ENCODE results near the gene TNIK.
"Not testable (repeated sequence)": the region's sequence is repeated elsewhere in the genome, so short reads cannot be mapped to it uniquely, and the experiment has no call there.

The TNIK gene

DNA sequence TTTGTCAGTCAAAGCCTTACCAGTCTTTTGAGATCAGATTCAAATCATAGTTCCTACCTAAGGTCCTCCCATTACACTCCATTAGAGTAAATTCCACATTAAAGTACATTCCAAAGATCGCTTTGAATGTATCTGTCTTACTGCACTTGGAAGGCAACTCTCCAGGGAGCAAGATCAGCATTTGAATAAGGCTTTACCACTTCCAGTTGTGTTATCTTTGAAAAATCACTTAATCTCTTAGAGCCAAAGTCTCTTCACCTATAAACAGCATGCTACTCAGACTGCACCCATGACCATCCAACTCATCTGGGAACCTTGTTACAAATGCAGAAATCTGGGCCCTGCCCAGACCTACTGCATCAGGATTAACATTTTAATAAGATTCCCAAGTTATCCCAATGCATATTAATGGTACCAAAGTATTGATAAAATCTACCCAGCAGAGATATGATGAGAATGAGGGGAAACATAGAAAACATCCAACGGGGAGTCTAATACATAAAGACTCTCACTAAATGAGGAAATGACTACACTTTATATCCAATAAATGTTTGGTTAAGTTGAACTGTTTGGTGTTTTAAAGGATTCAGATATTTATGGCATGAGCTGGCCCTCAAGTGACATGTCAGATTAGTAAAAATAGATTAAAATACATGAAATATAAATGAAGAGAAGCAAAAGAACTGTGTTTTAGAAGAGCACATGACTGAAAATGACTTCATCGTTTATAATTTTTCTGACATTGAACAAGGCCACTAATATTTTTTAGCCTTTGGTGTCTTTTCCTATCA lies 75.9 kb downstream of the TNIK start:
- Histone ChIP-seq H3K27ac (ENCODE audit: low read length) (no peak overlapping the region), H3K27me3 (ENCODE audit: low read depth, low read length) (no peaks in the 10 kb centered on the region), H4K20me1 (ENCODE audit: insufficient read depth, low read length) (peaks cover 39% of the 10 kb centered on the region; the same call in 1 of the 2 replicates), H2AFZ (ENCODE audit: low read depth, low read length) (no peak overlapping the region), H3K4me3 (ENCODE audit: low read length) (no peak overlapping the region), H3K9me3 (ENCODE audit: insufficient read depth, low read length) (no peaks in the 10 kb centered on the region), H3K9ac (ENCODE audit: low read length) (no peak overlapping the region), H3K79me2 (ENCODE audit: low read length) (peaks cover 67% of the 10 kb centered on the region), H3K36me3 (replicated peaks; ENCODE audit: low read depth, low read length) (no peaks in the 10 kb centered on the region), H3K4me1 (ENCODE audit: low read length) (peaks cover 26% of the 10 kb centered on the region), H3K4me2 (ENCODE audit: low read length) (no peak overlapping the region)
- TF ChIP-seq, protein P1, sequence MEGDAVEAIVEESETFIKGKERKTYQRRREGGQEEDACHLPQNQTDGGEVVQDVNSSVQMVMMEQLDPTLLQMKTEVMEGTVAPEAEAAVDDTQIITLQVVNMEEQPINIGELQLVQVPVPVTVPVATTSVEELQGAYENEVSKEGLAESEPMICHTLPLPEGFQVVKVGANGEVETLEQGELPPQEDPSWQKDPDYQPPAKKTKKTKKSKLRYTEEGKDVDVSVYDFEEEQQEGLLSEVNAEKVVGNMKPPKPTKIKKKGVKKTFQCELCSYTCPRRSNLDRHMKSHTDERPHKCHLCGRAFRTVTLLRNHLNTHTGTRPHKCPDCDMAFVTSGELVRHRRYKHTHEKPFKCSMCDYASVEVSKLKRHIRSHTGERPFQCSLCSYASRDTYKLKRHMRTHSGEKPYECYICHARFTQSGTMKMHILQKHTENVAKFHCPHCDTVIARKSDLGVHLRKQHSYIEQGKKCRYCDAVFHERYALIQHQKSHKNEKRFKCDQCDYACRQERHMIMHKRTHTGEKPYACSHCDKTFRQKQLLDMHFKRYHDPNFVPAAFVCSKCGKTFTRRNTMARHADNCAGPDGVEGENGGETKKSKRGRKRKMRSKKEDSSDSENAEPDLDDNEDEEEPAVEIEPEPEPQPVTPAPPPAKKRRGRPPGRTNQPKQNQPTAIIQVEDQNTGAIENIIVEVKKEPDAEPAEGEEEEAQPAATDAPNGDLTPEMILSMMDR (IDR thresholded peaks at IDR 0.05; ENCODE audit: low read depth, low read length), result no peak
- TF ChIP-seq EZH2phosphoT487 (IDR thresholded peaks at IDR 0.05; ENCODE audit: low read depth), result no peak

DNA sequence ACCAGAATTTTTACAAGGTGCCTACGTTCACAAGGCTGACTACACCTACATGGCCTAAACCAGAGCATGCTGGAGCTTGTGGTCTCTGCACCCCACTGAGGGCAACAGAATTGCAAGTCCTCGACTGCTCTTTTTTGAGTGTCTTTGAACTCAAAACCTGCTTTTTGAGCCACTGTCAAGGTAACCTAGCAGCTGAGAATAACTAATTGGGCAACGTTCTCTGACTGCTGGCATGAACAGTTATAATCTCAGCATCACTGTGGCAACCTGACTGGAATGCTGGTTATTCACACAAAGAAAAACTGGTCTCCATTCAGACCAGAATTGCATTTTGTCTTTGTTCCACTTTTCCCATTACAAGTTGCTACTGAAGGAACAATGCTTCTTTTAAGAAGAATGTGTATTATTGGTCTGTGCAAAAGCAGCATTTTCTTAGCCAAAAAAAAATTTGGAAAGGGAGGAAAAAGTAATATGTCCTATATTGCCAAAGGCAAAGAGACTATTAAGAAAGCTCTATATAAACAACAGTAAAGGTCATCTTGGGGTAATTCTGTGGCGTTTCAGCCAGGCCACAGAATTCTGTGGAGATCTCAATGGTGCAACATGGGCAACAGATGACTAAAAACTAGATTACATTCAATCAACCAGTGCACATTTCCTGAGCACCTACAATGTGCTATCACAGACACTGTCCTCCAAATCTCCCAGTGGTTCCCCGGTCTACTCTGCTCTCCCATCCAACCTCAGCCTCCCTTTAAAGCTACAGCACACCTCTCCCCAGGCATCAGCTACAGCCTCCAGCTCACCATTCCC lies 76.8 kb downstream of the TNIK start:
- no peaks in the 10 kb centered on the region for H3K9me3 ChIP-seq (ENCODE audit: insufficient read depth, low read length)
- peaks cover 65% of the 10 kb centered on the region for H3K79me2 ChIP-seq (ENCODE audit: low read length)
- H2AFZ ChIP-seq (ENCODE audit: low read depth, low read length), result no peak overlapping the region
- no peak overlapping the region for H3K27ac ChIP-seq (ENCODE audit: low read length)
- no peaks in the 10 kb centered on the region for H3K36me3 ChIP-seq (replicated peaks; ENCODE audit: low read depth, low read length)
- no peak overlapping the region for H3K4me3 ChIP-seq (ENCODE audit: low read length)
- peaks cover 35% of the 10 kb centered on the region; the same call in 1 of the 2 replicates for H4K20me1 ChIP-seq (ENCODE audit: insufficient read depth, low read length)
- H3K4me2 ChIP-seq (ENCODE audit: low read length), result no peak overlapping the region
- H3K4me1 ChIP-seq (ENCODE audit: low read length), result peaks cover 24% of the 10 kb centered on the region
- no peak overlapping the region for H3K9ac ChIP-seq (ENCODE audit: low read length)
- no peak for TF ChIP-seq EZH2phosphoT487 (IDR thresholded peaks at IDR 0.05; ENCODE audit: low read depth)
- TF ChIP-seq, protein P1 (IDR thresholded peaks at IDR 0.05; ENCODE audit: low read depth, low read length), result no peak
- H3K27me3 ChIP-seq (ENCODE audit: low read depth, low read length), result no peaks in the 10 kb centered on the region

DNA sequence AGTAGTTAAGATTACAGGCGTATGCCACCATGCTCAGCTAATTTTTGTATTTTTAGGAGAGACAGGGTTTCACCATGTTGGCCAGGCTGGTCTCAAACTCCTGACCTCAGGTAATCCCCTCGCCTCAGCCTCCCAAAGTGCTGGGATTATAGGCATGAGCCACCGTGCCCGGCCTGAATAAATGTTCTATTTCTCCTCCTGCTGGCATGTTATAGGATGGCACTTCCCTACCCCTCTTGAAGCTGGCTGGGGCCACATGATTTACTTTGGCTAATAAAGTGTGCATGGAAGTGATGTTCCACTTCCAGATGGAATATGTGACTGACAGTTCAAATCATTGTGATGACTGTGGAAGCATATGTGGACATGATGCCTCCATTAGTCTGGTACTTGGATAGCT lies 77.9 kb downstream of the TNIK start:
- Histone ChIP-seq H3K4me1 (ENCODE audit: low read length) (peaks cover 18% of the 10 kb centered on the region), H4K20me1 (ENCODE audit: insufficient read depth, low read length) (peaks cover 32% of the 10 kb centered on the region; the same call in 1 of the 2 replicates), H3K79me2 (ENCODE audit: low read length) (peaks cover 66% of the 10 kb centered on the region)
- H3K27me3 ChIP-seq (ENCODE audit: low read depth, low read length); H3K36me3 ChIP-seq (replicated peaks; ENCODE audit: low read depth, low read length); H2AFZ ChIP-seq (ENCODE audit: low read depth, low read length); H3K27ac ChIP-seq (ENCODE audit: low read length); H3K4me2 ChIP-seq (ENCODE audit: low read length); H3K9me3 ChIP-seq (ENCODE audit: insufficient read depth, low read length); H3K4me3 ChIP-seq (ENCODE audit: low read length); H3K9ac ChIP-seq (ENCODE audit: low read length): not testable (repeated sequence)

DNA sequence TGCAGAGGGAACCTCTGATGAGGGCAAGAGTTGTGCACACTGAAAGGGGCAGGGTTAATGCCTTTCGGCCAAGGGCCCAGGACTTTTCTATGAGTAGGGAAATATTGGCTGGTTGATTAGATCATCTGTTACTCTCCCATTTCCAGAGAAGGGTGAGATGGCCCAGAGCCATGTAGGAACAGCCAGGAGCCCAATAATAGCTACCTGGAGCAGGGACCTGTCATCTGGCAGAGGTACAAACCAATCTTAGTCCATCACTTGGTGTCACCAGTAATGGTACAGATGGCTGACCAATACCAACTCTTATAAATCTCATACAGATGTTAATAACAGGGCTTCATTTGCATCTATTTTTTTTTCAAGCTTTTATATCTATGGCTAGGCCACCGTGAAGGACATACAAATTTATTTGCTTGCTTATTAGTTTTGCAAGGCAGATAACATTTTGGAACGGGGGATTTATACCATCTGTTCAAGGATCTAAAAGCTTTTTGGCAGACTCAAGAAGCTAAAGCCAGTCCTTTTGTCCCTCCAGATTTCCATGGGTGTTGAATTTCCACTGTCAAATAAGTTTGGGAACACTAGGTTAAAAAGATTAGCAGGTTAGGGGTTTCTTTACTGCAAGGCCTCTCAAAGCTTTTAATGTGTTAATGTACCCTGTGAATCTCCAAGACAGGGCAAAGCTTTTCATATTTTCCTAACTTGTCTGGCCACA lies 79.3 kb downstream of the TNIK start:
- Histone ChIP-seq H3K9me3 (ENCODE audit: insufficient read depth, low read length) (no peaks in the 10 kb centered on the region), H4K20me1 (ENCODE audit: insufficient read depth, low read length) (peaks cover 34% of the 10 kb centered on the region), H3K27ac (ENCODE audit: low read length) (no peak overlapping the region), H3K4me3 (ENCODE audit: low read length) (no peak overlapping the region), H3K79me2 (ENCODE audit: low read length) (peaks cover 75% of the 10 kb centered on the region), H3K27me3 (ENCODE audit: low read depth, low read length) (no peaks in the 10 kb centered on the region), H3K4me1 (ENCODE audit: low read length) (peaks cover 16% of the 10 kb centered on the region), H3K36me3 (replicated peaks; ENCODE audit: low read depth, low read length) (no peaks in the 10 kb centered on the region), H3K4me2 (ENCODE audit: low read length) (no peak overlapping the region), H2AFZ (ENCODE audit: low read depth, low read length) (no peak overlapping the region), H3K9ac (ENCODE audit: low read length) (no peak overlapping the region)
- no peak for TF ChIP-seq EZH2phosphoT487 (IDR thresholded peaks at IDR 0.05; ENCODE audit: low read depth)
- TF ChIP-seq, protein P1 (IDR thresholded peaks at IDR 0.05; ENCODE audit: low read depth, low read length), result no peak
